Measurements from ENCODE around the gene YPEL2.

YPEL2 gene

GRCh38 chr17:59357219-59357697 is 25.8 kb downstream of the YPEL2 start:
- no peak for DNase-seq

GRCh38 chr17:59357929-59358328 is 26.5 kb downstream of the YPEL2 start:
- DNase-seq: no peak

GRCh38 chr17:59361386-59361785 is 29.9 kb downstream of the YPEL2 start:
- peak in 1 of 5 donors; percentile 74 for DNase-seq

GRCh38 chr17:59361916-59362810 is 30.7 kb downstream of the YPEL2 start:
- peak in 1 of 5 donors; percentile 84 for DNase-seq

DNA sequence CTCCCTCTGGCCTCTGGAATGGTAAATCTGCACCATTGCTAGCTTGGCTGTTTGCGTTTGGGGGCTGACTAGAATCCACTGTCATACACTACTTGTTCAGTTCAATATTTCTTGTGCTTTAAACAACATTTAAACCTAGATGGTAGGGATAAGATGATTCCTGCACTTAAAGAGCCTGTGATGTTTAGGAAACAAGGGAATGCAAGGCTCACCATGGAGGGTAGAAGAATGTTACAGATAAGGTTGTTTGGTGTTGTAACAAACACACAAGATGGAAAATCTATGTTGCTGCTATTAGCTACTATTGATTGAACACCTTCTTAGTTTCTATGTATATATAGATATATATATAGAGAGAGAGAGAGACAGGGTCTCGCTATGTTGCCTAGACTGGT is 31.4 kb downstream of the YPEL2 start:
- no peak for DNase-seq

- peak in 1 of 5 donors; percentile 36 for DNase-seq
Observed at GRCh38 chr17:59365383-59365981, 34.0 kb downstream of the YPEL2 start.

DNA sequence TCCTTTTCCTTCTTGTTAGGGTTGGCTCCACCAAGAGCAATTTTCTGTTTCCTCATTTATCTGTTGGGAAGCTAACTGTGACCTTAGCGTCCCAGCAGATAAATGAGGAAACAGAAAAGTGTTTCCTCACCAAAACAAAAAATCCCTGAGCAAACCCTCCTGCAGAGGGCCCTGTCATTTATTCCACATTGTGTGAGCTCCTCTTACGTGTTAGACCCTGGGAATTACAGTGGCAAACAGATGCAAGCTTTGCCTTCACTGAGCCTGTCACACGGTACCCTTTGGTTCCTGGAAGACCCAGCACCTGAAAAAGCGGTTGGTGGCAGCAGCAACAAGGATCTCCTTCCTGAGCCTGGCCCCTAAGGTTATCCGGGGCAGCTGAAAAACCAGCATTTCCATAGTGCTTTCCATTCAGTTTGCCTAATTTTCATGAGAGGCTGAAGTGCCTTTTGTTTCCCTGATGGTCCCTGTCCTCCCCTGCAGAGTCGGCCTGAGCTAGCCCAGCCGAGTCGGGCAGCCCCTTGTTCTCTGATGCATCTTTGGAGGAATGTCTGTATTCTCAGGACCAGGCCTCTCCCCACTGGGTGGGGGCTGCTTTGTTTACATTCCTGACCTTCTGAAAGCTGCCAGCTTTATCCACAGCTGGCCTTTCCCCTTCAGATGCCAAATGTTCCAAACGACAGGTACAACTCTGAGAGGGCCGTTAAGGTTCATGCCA is 34.7 kb downstream of the YPEL2 start:
- no peak for DNase-seq

DNA sequence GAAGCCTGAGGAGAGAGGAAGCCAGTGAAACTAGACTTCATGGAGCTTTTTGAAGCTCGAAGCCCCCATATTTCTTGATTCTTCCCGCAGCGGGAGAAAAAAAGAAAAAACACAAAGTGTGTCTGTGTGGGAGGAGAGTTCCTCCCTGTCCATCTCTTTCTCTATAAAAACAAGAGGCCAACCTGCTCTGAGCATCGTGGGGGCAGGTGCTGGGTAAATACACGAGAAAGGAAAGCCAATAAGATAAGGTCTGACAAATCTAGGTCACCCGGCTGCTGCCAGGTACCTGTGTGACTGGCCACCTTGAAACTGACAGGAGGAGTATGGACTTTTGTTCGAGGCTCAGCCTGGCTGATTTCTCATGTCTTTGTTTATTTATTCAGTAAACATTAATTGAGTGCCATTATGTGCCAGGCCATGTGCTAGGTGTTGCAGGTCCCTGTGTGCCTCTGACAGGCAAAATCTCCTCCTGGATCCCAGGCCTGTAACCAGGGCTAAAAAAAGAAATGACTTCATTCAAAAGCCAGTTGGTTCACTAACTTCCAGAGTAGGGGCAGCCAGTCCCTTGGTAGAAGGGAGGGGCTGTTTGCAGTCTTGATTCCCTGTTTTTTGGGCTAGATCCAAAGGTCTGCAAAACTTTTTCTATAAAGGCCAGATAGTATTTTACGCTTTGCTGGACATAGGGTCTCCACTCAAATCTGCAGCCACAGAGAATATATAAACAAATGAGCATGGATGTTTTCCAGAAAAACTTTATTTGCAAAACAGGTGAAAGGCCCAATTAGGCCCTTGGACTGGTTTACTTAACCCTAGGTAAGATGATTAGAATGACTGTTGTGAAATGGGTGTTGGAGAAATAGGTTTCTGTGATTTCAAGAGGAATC is 35.6 kb downstream of the YPEL2 start:
- no peak for DNase-seq

DNA sequence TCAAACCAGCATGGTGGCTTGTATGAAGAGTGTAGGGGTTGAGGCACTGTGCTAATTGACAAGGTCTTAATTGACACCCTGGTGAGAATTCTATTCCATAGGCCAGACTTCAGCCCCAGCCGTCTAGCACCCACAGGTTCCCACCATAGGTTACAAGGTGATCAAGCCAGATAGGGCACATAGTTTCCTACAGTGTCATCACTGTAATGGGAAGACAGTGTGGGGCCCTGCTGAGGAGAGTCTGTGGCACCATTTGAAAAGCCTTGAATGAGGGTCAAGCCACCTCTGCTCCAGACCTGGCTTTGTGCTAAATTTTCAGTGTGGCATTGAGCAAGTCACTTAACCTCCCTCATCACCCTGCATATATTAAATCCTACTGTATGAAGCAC is 36.2 kb downstream of the YPEL2 start:
- no peak for DNase-seq

DNA sequence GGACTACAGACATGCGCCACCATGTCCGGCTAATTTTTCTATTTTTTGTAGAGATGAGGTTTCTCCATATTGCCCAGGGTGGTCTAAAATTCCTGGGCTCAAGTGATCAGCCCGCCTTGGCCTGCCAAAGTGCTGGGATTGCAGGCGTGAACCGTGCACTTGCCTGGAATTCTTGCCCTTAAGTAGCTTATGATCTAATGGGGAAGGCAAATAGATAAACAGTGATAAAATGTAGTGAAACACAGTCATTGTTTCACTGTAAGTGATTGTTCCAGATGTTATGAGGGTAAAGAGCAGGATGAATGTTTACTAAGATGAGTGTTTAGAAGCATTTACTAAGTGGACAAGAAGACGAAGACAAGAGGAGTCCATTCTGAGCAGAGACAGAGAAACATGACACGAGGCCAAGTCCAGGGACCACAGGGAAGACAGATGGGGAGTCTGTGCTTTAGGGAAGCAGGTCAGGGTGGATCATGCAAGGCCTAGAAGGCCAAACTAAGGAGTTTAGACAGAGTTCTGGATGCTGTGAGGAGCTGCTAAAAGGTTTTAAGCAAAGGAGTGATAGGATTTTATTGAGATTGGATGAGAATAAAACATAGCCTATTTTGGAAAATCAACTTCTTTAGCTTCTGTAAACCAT is 36.9 kb downstream of the YPEL2 start:
- DNase-seq: no peak

GRCh38 chr17:59369031-59369975 is 37.8 kb downstream of the YPEL2 start:
- DNase-seq: no peak

GRCh38 chr17:59370593-59371299 is 39.3 kb downstream of the YPEL2 start:
- no peak for DNase-seq

- no peak for DNase-seq
Observed at GRCh38 chr17:59371416-59372100, 40.1 kb downstream of the YPEL2 start.

DNA sequence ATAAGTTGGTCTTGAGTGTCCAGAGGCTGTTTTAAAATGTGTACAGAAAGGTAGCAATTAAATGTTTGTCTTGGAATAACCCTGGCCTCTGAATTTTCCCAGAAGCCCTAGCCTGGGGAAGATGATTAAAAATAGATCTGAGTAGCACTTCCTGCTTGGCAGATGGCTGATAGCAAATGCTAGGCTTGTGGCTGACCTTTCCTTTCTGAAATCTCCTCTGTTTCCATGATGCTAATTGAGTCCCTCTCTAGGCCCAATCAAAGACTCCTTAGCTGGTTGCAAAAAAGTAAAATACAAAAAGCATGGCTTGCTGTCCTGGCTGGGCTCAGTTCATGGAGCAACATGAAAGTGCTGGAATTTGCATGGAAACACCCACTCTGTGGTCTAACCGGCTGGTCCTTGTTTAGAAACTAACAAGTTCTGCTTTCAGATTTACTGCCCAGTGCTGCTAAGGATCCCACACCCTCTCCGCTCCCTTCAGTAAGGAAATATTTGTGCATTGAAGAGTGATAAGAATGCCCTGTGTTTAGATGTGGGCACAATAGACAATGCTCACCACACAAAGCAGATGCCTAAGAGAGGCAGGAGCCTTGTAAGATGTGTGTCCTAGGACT is 40.8 kb downstream of the YPEL2 start:
- DNase-seq: no peak

- DNase-seq: peak in 1 of 5 donors; percentile 52
Observed at GRCh38 chr17:59373882-59374495, 42.5 kb downstream of the YPEL2 start.

DNA sequence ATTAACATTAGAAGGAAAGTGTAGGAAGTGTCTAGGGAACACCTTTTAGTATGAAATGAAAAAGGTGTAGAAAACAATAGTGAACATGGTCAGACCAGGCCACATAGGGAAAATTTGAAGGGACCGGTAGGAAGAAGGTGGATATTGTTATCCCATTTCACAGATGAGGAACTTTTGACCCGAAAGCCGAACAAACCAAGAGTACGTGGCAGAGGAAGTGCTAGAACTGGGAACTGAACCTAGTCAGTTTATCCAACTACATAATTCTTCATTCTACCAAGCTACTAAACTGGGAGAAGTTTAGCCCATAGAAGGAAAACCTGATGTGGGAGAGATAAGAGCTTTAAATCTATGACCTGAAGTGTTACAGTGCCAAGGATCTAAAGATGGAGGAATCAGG is 43.2 kb downstream of the YPEL2 start:
- DNase-seq: no peak

- DNase-seq: no peak
Observed at GRCh38 chr17:59375857-59376256, 44.4 kb downstream of the YPEL2 start.

DNA sequence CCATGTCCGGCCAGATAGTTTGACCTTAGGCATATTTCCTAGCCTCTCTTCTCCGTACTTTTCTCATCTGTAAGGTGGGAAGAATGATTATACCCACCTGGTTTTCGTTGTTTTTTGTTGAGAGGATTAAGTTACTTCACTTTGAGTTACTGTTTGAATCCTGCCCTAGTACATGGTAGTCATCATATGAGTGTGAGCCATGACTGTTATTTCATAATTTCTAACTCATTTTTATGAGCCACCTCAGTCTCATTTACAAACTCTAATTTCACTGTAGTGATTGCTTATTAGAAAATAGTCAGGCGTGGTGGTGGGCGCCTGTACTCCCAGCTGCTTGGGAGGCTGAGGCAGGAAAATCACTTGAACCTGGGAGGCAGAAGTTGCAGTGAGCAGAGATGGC is 45.1 kb downstream of the YPEL2 start:
- DNase-seq: no peak

DNA sequence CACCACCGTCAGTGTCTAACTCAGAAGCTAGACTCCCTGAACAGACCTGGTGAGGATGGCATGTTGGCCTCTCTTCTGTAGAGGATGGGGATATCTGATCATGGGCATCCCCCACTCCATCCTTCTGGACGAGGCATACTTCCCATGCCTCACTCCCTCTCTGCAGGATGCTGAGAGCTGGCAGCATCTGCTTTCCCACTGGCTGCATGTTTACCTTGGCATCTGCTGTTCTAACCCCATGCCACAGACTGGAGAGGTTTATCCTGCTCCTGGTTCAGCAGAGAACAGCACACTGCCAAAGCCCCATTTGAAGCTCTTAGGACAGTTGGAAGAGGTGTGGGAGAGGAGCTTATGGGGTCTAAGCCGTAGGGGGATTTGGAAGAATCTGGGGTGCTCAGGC is 46.0 kb downstream of the YPEL2 start:
- DNase-seq: no peak

Measured in T-helper 1 cell (primary cell).